NCI-H1417 treated with DMSO at 0.1 percent for 48 hours (cell line): ENCODE data around the gene SDF2.
A peak's percentile ranks its signal among the peaks of the same experiment; 100 is the strongest.
"Not testable (repeated sequence)": the region's sequence is repeated elsewhere in the genome, so short reads cannot be mapped to it uniquely, and the experiment has no call there.

Experiments used
- DNase-seq: peaks from one replicate; lab custom pipeline; 2025; lab: John Stamatoyannopoulos, UW

The SDF2 gene

GRCh38 chr17:28626818-28627217 lies 34.9 kb downstream of the SDF2 start:
- no peak for DNase-seq

DNA sequence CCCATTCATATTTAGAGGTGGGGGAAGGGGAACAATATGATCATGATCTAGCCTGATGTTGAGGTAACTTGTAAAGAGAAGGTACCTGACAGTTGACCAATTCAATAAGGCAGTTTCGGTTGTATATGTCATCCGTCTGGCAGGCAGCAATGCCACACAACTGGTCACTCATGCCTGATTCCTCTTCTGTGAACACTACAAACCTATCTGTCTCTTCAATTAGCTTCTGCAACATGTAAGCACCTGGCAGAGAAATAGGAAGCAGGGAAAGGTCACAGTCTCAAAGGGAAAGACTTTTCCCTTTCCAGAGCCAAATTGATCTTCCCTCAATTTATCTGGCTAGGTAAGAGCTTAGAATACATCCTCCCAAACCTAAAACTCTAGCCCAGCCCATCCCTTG lies 37.6 kb downstream of the SDF2 start:
- no peak for DNase-seq

GRCh38 chr17:28623696-28624095 lies 38.0 kb downstream of the SDF2 start:
- no peak for DNase-seq

DNA sequence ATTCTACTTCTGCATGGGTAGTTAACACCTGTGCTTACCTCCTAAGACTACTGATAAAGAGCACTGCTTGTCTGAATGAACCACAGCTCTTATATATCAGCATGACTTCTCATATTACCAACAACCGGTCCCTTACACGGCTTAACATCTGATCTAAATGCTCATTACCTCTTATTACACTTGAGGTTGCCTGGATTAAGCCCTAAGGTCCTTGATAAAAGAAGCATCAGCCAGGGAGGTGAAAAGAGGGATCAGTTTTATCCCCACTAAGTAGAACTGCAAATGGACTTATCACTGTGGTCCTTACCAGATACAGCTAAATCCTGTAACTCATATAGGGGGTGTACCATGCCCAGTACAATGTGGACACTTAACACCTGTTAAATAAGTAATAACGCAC lies 39.5 kb downstream of the SDF2 start:
- DNase-seq = no peak

- DNase-seq = no peak
These were observed 41.7 kb downstream of the SDF2 start for GRCh38 chr17:28620010-28620409.

GRCh38 chr17:28618464-28618863 lies 43.2 kb downstream of the SDF2 start:
- DNase-seq = no peak

DNA sequence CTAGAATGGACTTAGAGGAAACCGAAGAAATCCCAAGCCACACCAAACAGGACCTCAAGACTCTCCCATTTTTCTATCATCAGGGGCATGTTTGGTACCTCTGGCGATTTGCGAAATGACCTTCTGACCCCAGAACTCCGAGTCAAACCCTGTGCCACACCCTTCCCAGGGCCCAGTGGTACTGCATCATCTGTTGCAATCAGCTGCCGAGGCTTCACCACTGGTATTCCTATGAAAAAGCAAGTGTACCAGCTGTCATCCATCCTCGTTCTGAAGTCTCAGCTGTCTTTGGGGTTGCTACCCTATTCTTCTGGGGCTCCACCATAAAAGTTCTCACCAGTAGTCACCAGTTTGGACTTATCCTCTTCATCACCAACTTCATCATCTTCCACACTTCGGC lies 45.4 kb downstream of the SDF2 start:
- no peak for DNase-seq

- DNase-seq = no peak
These were observed 46.3 kb downstream of the SDF2 start for GRCh38 chr17:28615260-28615940.

GRCh38 chr17:28613931-28614381 lies 47.8 kb downstream of the SDF2 start, which contains the start of gene RSKR:
TSS of gene RSKR (minus strand) at chr17:28614185. CDS start at chr17:28614161, 24 bp downstream.
- no peak for DNase-seq

GRCh38 chr17:28612936-28613872 lies 48.5 kb downstream of the SDF2 start:
- no peak for DNase-seq

DNA sequence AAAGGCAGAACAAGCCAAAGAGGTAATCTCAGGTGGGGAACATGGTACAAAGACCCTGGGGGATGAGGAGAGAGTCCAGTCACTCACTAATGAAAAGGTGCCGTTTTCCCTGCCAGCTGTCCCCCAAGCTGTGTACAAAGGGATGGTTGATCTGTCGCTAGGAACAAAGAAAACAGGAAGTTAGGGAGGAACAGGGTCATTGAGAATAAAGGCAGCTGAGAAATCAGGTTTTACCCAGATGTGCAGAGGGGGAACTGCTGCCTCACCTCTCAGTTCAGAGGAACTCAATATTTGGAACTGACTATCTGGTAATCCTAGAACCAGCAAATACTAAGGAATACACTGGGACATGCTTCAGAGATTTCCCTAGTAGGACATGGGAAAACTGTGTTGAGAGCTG lies 49.2 kb downstream of the SDF2 start:
- DNase-seq = no peak

DNA sequence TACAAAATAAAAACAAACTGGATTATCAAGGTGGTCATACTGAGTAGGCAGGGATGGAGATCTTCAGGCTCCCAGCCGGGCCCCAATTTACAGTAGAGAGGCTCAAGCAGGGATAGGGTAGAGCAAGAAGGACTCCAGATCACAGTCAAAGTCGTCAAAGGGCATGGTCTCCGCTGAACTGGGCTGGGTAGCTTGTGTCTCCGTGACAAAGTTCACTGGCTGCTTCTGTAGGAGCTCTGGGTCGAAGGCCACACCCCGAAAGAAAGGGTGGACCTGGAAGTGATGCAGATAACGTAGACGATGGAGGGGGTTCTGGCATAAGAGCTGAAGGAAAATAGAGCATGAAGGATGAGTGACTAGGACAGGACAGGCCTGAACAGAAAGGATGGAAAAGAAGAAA lies 51.3 kb downstream of the SDF2 start:
- DNase-seq = no peak

DNA sequence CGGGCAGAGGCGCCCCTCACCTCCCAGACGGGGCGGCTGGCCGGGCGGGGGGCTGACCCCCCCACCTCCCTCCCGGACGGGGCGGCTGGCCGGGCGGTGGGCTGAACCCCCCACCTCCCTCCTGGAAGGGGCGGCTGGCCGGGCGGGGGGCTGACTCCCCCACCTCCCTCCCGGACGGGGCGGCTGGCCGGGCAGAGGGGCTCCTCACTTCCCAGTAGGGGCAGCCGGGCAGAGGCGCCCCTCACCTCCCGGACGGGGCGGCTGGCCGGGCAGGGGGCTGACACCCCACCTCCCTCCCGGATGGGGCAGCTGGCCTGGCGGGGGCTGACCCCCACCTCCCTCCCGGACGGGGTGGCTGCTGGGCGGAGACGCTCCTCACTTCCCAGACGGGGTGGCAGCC lies 57.7 kb downstream of the SDF2 start:
- not testable (repeated sequence) for DNase-seq

- peak; percentile 55 for DNase-seq
These were observed 62.2 kb downstream of the SDF2 start for GRCh38 chr17:28599311-28600184.

GRCh38 chr17:28598799-28599310 lies 62.9 kb downstream of the SDF2 start, which contains the start of gene SPAG5:
TSS of gene SPAG5 (minus strand) at chr17:28599025. CDS start at chr17:28598946, 79 bp downstream.
- DNase-seq = peak; percentile 67

GRCh38 chr17:28598389-28598788 lies 63.3 kb downstream of the SDF2 start:
- no peak for DNase-seq
